HK-2 (cell line): Measurements from ENCODE around the gene ADAMTS17.
"Not testable (repeated sequence)": the region's sequence is repeated elsewhere in the genome, so short reads cannot be mapped to it uniquely, and the experiment has no call there.

Source experiments
- DNase-seq: peaks from one replicate; pipeline ENCODE4 v3.0.0-alpha.2; 2018; ENCODE audit not compliant: unreplicated experiment

ADAMTS17 gene

GRCh38 chr15:100108846-100109245 is 232.9 kb downstream of the ADAMTS17 start:
- DNase-seq = no peak

DNA sequence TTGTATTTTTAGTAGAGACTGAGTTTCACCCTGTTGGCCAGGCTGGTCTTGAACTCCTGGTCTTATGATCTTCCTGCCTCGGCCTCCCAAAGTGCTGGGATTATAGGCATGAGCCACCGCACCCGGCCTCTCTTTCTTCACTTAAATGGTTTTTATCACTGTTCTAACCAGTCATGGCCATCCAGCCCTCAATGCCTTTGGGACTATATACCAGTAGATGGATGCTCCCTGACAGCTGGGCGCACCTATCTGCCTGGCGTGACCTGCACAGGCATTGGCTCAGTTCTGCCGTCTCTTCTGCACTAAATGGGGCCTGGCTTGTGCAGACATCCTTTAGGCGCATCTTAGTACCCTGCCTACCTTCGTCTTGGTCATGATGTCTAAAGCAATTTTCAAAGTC is 233.4 kb downstream of the ADAMTS17 start:
- no peak for DNase-seq

DNA sequence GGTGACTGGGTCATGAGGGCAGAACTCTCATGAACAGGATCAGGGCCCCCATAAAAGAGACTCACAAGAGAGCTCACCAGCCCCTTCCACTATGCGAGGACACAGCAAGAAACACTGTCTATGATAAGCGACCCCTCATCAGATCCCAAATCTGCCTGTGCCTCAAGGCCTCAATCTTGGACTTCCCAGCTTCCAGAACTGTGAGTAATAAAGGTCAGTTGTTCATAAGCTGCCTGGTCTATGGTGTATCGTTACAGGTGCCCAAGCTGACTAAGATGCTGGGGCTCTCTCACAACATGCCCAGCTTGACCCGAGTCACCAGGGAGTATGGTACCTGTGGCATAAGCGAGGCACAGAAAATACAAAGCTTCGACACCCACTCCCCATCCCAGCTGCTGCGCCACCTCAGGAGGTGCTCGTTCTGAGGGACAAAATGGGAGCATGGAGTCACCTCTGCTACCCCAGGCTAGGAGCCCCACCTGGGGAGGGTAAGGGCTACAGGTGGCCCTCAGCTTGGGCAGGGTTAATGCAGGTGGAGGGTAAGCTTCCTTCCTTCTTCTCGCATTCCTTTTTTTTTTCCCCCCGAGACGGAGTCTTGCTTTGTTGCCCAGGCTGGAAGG is 234.1 kb downstream of the ADAMTS17 start:
- no peak for DNase-seq

DNA sequence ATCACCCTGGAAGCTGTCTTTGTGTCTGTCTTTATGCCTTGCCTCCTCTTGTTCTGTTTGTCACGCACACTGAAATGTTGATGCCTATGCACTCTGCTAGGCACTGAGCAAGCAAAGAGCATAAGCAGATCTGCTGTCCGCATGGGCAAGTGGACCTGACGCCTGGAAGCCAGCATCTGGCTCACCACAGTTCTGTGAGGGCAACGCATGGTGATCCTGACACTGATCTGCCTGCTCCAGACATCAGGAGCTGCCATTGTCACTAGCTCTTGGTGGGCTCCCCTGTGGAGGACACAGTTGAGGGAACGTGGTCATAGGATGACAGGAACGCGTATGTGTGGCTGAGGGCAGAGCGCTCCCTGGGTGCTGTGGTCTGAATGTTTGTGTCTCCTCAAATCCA is 234.6 kb downstream of the ADAMTS17 start:
- DNase-seq = no peak

DNA sequence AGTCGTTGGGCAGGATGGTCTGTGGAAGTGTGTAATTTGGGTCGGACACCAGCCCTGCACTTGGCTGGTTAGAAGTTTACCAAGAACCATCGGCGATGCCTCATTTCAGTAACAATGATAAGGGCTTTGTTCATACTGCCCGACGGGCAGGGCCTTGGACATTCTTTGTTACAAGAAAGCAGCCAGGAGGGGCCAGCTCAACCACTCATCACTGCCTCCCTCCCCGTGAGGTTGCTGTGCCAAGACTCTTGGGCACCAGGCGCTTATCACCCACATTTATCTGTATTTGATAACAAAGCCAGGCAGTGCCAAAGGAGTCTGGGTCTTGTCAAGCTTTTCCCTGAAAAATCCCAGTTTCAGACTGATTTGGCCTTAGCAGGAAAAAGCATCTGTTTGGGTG is 235.0 kb downstream of the ADAMTS17 start:
- DNase-seq = no peak

GRCh38 chr15:100105101-100105500 is 236.7 kb downstream of the ADAMTS17 start:
- DNase-seq = no peak

DNA sequence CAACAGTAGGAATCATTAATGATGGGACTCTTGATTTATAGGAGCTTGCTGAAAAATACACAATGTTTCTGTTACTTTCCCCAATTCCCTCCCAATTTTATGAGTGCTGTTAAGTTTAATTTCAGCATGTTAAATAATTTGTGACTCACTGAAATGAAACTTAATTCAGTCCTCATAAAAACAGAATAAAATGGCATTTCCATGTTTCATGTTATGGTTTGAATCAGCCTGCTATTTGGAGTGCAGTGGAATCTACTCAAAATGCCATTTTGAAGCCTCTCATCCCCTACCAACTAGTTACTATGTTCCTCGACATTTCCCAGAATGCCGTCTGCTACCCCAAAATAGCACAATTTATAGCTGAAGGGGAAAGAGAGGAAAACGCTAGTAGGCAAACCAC is 237.5 kb downstream of the ADAMTS17 start:
- no peak for DNase-seq

DNA sequence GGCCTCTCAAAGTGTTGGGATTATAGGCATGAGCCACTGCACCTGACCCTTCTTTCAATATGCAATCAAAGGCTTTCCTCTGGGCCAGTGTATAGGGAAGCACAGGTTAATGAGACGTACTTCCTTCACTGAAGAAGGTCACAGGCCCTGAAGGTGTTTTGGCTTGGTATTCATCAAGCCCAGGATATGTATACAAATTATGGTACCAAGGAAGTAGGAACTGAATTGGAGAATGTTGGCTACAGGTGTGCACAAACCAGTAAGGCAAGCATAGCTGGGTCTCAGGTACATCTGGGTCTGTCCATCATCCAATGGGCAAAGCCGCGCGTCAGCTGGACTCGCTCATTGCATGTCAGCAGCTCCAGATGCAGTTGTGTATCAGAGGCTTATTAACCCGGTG is 237.9 kb downstream of the ADAMTS17 start:
- DNase-seq = no peak

GRCh38 chr15:100101426-100102089 is 240.2 kb downstream of the ADAMTS17 start:
- DNase-seq = no peak

- DNase-seq = no peak
Observed at GRCh38 chr15:100100926-100101325, 240.8 kb downstream of the ADAMTS17 start.

DNA sequence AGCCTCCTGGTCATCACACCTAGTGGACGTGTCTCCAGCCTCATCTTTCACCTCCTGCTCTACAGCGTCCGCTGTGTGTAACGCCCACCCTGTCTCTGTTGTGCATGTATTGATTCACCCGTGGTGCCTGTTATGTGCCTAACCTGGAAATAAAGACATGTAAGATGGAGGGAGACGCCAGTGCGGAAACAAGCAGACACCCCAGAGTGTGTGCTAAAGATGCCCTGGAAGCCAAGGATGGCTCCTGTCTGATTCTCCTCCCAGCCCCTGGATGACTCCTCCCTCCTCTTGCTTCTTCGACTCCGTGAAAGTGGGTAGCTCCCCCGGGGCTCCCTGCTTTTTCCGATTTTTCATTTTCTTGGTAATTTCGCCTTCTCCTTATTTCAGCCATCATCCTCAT is 241.8 kb downstream of the ADAMTS17 start:
- DNase-seq = no peak

- DNase-seq = no peak
Observed at GRCh38 chr15:100098705-100099104, 243.1 kb downstream of the ADAMTS17 start.

- no peak for DNase-seq
Observed at GRCh38 chr15:100097342-100098127, 244.2 kb downstream of the ADAMTS17 start.

DNA sequence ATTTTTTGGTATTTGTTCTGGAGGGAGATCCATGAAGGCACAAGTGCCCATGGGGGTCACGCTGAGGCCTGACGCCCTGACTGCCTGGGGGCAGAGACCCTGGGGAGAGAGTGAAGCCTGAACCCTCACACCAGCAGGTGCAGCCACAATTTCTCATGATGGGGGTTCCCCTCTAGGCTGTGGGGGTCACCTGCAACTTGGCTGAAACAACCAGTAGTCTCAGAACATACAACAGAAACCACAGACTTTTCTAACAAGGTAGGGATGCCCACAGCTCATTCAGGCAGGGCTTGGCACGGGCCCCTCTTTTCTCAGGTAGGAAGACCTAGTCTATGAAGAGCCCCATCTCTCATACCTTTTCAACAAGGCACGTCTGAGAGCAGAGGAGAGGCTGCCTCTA is 245.1 kb downstream of the ADAMTS17 start:
- DNase-seq = no peak

DNA sequence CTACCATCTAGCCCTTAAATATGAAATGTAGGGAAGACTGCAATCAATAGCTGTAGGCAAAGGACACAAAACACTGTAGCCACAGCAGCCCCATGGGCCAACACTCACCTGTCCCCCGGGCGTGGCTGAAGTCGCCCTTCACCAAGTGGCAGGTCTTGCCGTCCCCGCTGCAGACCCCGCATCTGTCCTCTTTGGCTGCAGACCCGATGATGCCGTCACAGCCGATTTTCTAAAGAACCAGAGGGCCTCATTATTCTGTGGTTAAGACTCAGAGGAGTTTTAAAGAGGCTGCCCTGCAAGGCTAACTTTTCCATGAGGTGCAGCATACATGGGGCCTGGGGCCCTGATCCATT is 245.6 kb downstream of the ADAMTS17 start:
- no peak for DNase-seq

DNA sequence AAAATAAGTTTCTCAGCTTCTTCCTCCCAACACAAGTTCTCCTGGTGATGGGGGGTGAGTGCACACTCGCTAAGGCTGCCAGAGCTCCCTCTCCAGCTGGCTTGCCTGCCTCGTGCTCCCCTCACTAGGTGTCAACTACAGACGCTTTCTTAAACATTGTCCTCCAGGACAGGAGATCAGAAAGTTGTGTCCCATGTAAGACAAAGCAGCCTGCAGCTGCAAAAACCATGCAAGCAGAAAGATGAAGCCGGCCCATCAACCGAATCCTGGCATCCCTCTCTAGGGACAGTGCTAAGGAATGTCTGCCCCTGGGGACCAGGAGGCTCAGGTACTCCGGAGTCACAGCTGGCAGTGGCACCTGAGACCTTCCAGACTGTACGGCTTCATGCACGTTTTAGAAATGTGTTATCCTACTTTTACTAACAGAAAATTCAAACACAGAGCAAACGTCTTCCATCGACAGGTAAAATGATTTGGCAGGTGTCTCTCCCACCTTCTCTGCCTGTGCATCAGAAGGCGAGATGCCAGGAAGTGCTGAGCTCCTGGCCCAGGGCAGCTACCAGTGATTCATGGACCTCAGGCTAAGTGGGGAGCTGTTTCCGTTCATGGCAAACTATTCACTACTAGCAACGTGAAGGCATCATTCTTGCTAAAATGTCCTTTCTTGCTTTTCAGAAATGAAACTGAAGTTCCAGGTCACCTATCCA is 246.1 kb downstream of the ADAMTS17 start:
- DNase-seq = no peak

DNA sequence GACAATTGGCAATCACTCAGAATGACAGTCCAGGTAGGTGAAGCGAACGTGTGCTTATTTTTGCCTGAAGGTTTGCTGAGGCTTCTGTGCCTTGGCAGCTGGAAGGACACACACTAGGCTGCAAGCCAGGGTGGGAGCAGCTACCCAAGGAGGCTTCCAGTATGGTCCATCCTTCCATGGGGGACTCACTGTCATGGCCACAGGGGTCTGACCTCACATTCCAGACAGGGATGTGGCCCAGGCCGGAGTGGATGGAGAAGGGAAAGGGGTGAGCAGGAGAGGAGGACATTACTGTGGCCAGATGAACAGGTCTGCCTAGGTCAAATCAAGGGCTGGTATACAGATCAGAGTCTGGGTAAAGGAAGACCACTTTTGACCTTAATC is 247.7 kb downstream of the ADAMTS17 start:
- no peak for DNase-seq

DNA sequence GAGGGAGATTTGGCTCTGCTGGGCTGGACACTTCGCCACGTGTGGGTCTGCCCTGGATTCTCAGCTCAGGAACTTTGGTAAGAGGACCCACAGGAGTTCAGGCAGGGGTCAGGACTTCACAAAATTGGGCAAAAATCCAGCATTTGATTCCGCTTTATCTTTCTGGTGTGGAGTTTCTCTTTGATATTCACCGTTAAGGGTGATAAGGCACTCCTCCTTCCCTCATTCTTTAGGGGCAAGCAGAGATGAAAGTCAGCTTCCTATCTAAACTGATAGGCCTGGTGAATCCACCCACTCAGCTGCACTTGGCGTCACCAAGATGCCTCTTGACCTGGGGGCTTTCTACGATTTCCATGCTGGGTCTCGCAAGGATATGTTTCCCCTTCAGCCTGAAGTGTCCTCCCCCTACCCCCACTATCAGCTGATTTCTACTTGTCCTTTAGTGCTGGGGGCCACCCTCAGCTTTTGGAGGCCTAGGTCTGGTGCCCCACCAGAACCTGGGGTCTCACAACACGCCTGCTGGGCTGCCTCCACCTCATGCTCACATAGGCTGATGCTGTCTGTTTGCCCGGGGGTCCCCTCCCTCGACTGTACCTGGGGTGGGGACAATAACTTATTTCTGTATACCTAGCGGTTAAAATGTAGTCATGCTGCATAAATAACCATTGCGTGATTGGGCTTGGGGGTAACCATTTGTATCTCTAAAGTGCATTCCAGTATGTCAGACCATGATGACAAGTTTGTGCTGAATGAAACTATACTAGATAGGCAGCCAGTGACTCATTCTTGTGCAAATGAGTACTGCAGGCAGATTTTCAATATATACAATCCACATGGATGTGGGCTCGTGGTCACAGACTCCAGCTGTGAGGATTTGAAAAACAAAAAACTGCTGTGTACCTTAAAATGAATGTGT is 248.3 kb downstream of the ADAMTS17 start:
- DNase-seq = no peak

- no peak for DNase-seq
Observed at GRCh38 chr15:100092034-100092433, 249.7 kb downstream of the ADAMTS17 start.

DNA sequence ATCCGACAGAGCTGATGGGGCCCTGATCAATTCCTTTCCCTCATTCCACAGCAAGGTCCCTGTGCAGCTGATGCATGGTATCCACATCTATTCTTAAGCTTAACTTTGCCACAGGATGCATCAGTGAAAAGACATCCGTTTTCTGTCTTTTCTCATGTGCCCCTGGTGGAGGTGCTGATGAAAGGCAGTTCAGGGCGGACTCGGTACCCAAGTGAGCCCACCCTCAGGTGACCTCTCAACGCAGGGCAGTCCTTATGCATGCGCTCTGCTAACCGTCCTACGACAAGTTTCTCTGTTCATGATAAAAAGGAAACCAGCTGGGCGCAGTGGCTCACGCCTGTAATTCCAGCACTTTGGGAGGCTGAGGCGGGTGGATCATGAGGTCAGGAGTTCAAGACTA is 251.4 kb downstream of the ADAMTS17 start:
- no peak for DNase-seq

DNA sequence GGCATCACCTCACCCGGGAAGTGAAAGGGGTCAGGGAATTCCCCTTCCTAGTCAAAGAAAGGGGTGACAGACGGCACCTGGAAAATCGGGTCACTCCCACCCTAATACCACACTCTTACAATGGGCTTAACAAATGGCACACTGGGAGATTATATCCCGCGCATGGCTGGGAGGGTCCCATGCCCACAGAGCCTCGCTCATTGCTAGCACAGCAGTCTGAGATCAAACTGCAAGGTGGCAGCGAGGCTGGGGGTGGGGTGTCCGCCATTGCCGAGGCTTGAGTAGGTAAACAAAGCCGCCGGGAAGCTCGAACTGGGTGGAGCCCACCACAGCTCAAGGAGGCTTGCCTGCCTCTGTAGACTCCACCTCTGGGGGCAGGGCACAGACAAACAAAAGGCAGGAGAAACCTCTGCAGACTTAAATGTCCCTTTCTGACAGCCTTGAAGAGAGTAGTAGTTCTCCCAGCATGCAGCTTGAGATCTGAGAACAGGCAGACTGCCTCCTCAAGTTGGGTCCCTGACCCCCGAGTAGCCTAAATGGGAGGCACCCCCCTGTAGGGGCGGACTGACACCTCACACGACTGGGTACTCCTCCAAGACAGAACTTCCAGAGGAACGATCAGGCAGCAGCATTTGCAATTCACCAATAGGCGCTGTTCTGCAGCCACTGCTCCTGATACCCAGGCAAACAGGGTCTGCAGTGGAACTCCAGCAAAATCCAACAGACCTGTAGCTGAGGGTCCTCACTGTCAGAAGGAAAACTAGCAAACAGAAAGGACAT is 257.5 kb downstream of the ADAMTS17 start:
- not testable (repeated sequence) for DNase-seq
